NCI-H2227 (cell line): Measurements from ENCODE around the gene CRIP2.
A peak's percentile ranks its signal among the peaks of the same experiment; 100 is the strongest.

Experiments
- DNase-seq: peaks from one replicate; lab custom pipeline; 2025; ENCODE audit not compliant: unreplicated experiment; lab: John Stamatoyannopoulos, UW

CRIP2 gene

GRCh38 chr14:105444859-105445258 is 29.8 kb upstream of the CRIP2 start:
- DNase-seq, result no peak

DNA sequence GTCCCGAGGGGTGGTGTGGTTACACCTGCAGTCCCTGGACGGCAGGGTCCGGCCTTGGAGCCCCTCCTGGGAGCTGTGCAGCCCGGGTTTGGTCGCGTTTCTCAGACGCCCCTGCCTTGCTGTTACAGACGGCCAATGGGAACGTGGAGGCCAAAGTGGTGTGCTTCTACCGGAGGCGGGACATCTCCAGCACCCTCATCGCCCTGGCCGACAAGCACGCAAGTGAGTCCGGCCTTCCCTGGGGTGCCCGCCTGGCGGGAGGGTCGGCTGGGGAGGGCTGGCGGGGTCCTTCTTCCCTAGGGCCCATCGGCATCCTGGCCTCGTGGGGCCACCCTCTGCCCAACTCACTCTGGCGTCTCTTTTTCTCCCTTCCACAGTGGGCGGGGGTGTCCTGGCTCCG is 29.3 kb upstream of the CRIP2 start:
- no peak for DNase-seq

DNA sequence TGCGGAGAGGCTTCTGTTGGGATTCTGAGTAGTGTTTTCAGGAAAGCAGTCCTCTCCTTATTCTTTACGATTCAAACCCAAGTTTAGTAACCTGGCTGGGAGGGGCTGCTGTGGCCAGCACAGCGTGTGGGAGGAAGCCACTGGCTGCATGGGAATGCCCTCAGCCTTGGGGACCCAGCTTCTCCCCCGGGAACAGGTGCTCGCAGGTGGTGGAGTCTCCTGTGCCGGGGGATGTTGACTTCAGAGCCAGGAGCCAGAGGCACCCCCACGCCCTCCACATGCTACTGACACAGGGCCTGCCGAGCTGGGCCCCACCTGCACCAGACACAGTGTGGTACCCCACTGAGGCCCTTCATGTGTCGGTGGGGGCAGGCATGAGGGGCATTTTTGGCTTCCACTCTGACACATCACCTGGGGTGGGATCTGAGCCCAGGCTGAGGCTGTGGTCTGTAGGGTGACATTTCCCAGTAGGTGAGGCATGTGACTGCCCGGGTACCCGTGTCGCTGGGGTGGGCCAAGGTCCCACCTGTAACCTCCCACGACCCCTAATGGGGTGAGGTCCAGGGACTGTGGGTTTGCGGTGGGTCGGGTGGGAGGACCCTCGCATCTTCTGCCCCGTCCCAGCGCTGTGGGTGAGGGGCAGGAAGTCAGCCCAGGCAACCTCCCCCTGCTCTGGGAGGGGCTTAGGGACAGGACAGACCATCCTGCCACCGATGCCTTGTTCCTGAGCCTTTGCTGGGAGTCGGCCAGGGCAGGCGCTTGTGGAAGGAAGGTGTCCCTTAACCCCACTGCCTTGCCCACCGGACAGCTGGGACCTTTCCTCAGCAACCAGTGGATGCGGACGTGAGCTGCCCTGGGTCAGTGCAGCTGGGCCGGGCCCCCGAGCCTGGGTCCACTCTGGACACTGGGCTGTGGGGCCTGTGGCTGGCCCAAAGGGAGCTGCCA is 28.4 kb upstream of the CRIP2 start:
- DNase-seq, result no peak

DNA sequence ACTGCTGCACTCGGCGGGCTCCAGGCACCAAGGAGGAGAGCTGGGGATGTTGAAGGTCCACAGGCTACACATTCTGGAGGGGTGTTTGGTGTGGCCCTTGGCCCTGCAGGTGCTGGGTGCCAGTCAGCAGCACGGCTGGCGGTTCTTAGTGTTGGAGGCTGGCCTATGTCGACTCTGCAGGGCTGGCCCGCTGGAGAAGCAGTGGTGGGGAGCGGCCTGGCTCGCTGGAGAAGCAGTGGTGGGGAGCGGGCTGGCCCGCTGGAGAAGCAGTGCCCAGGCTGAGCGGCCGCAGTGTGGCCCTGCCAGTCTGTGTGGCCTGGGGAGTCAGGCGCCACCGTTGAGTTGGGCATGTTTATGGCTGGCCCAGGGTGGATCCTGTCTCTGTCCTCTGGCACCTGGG is 27.6 kb upstream of the CRIP2 start:
- no peak for DNase-seq

DNA sequence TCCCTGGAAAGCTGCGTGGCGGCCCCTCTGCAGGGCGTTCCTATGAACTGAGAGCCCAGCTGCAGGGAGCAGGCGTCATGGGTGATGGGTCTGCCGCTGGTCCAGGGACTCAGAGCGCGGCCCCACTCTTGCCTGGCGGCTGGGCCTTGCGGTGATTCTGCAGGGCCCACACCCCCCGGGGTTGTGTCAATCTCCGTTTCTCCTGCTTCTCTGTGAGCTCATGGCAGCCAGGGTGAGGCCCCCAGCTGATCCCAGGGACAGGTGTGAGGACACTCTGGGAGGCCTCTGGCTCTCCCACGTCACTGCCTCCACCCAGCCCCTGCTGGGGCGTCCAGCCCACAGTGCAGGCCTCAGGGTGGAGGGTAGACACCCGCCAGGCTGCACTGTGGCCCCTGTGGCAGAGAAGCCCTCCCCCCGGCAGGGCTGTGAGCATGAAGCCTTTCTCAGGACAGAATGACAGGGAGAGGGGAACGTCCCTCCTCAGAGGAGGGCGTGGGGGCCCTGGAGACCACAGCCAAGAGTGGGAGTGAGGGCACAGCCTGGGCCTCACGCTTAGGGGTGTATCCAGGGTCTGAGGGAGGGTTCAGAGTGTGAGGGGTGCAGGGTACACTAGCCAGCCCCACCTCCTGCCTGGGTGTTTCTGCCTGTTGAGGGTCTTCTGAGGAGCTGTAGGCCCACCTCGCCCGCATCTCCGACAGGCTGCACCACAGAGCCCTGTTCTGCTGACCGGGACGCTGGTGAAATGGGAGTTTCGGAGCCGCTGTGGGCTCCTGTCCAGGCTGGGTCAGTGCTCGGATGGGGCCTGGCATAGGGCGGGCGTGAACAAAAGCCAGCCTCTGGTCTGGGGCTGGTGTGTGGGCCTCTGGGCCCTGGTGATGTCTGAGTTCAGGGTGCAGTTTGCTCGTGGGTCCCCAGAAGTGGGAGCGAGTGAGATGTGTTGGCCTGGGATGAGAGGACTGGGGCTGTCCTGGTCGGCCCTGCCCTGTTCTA is 26.7 kb upstream of the CRIP2 start:
- DNase-seq, result no peak

DNA sequence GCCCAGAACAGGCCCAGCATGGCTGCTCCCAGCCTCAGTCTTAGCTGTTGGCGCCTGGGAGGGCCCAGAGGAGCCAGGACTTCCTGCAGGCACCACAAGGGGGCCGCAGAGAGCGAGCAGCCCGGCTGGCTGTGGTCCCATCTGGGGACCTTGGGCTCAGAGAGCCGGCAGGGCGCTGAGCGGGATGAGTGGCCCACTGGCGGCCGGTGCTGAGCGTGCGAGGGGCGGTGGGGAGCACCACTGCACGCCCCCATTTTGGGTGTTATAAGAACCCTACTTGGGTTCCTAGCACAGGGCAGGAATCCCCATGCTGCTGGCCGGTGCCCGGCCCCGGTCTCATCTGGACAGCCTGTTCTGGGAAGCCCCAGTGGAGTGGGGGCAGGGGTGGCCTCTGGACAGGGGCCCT is 25.9 kb upstream of the CRIP2 start:
- peak; percentile 52 for DNase-seq

DNA sequence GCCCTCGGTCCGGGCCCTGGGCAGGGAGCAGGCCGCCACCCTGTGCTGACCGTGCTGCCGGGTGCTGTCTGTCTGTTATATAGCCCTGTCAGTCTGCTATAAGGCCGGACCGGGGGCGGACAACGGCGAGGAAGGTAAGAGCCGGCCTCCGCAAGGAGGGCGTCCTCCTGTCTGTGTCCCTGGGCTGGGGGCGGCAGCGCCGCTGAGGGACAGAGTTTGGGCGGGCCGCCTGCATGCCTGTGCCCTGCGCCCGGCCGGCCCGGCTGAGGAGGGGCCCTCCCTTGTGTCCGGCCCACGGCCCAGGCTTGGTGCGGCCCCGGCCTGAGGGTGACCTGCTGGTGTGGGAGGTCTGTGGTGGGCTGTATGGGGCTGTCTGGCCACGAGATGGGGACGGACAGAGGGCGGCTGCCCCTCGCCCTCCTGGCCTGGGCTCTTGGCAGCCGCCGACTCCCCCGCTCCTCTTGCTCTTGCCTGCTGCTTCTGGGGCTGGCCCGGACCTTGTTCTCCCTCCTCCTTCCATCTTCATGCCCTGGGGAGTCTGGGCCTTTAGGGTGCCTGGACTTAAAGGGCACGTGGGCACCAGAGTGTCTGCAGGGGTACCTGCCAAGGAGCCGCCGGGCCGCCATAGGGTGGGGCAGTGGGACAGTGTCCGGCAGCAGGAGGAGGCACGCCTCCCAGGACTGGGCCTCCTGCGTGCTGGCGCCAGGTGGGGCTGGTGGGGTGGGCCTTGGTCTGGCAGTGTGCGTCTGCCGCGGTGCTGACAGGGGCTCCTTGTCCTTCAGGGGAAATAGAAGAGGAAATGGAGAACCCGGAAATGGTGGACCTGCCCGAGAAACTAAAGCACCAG is 25.1 kb upstream of the CRIP2 start:
- DNase-seq, result no peak

- no peak for DNase-seq
Measured at GRCh38 chr14:105450123-105450505, 24.5 kb upstream of the CRIP2 start.

GRCh38 chr14:105450864-105451720 is 23.5 kb upstream of the CRIP2 start:
- no peak for DNase-seq

- no peak for DNase-seq
Measured at GRCh38 chr14:105452963-105453362, 21.7 kb upstream of the CRIP2 start.

- no peak for DNase-seq
Measured at GRCh38 chr14:105453847-105454246, 20.8 kb upstream of the CRIP2 start.

DNA sequence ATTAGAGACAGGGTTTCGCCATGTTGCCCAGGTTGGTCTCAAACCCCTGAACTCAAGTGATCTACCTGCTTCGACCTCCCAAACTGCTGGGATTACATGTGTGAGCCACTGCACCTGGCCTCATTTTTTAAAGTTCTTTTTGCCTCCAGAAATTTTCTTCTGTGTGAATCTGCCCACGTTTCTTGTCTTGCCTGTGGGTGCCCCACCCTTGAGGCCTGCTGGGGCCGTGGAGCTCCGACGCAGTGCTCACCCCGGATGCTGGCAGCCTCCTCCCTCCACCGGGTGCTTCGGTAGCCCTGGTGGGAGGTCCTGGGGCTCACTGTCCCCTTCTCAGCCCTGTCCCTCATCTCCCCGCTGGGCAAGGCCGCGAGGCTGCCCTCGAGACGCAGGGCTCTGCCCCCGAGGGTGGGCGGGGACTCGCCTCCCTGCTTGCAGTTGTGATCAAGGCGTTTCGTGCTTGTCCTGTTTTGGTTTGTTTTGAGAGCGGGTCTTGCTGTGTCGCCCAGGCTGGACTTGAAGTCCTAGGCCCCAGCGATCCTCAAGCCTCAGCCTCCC is 19.5 kb upstream of the CRIP2 start:
- DNase-seq, result no peak

DNA sequence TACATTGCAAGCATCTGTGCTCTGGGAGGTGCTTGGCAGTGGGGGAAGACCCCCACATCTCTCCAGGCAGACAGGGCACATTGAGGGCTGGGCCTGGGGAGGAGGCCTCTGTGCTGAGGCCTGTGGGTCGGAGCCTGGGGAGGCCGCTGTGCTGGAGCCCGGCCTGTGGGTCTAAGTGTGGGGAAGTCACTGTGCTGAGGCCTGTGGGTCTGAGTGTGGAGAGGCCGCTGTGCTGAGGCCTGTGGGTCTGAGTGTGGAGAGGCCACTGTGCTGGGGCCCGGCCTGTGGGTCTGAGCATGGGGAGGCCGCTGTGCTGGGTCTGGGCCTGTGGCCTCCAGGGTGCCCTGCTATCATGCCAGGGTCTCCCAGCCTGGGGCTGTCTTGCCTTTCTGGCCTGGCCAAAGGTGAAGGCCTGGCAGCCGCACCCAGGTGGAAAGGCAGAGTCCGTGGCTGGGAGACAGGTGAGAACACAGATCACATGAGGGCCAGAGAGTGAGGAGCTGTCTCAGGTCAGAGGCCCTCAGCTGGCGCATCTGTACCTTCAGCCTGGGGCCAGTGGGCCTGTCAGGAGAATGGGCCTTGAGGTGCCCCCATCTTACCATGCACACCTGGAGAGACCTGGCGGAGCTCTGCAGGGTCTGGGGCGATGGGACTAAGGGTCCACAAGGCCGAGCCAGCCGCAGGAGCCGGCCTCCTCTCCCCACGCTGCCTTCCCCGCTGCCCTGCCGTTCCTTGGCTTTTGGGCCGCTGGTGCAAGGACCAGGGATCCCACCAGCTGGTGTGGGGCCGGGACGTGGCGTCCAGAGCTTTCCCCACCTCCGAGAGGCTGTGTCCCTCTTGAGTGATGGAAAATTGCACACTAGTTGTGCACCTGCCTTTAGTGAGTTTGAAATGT is 18.6 kb upstream of the CRIP2 start:
- DNase-seq, result no peak

DNA sequence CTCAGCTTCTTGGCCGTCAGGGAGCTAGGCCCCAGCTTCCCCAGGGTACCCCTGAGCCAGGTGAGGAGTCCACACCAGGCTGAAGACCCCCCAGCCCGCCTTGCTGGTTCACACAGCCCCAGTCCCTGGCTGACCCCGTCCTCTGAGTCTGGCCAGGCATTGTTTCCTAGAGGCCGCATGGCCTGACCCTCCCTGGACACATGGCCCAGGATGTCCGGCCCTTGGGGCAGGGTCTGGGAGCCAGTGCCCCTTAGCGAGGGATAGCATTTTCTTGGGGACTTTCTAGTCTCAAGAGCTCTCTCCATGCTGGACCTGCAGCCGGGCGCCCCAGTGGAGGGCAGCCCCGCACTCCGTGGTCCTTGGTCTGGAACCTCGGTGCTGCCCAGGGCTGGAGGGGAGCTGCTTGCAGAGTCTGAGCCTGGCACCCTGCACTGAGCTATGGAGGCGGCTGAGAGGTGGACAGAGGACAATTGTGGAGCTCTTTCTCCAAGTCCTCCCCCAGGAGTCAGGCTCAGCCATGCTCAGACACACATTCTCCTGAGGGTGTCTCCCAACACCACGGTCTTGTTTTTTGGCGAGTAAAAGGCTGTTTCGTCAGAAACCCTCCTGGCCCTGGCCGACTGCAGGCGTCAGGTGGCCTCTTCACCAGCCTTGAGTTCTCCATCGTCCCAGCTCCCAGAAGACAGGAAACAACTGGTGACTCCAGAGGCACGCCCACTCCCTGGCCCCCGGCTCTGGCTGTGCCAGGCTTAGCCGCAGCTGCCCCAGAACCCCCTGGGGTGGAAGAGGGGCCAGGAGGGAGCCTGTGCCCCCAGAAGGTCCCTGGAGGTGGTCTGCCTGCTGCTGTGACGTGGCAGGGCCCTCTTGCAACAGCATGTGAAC is 17.6 kb upstream of the CRIP2 start:
- DNase-seq, result no peak

DNA sequence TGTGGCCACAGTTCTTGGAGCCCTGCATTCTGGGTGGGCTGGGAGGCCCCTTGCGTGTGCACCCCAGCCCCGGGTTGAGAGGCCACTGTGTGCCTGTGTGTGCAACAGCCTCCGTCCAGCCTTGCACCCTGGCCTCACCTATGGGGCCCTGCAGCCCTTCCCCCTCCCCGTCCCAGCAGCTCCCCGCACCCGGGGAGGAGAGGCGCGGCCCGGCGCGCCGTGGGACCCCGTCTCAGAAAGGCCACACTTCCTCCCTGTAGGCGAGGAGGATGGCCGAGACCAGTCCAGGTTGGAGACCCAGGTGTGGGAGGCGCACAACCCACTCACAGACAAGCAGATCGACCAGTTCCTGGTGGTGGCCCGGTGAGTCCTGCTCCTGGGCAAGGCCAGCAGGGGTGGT is 16.6 kb upstream of the CRIP2 start:
- no peak for DNase-seq

GRCh38 chr14:105458571-105458970 is 16.1 kb upstream of the CRIP2 start:
- DNase-seq, result no peak

DNA sequence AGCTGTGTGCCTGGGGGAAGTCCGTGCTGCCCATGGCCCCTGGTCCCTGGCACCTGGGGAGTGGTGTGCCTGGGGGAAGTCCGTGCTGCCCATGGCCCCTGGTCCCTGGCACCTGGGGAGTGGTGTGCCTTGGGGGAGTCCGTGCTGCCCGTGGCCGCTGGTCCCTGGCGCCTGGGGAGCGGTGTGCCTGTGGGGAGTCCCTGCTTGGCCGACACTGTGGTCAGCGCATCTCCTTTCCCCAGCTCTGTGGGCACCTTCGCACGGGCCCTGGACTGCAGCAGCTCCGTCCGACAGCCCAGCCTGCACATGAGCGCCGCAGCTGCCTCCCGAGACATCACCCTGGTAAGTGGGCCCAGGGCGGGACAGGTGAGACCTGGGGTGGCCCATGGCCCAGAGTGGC is 14.5 kb upstream of the CRIP2 start:
- DNase-seq, result no peak

DNA sequence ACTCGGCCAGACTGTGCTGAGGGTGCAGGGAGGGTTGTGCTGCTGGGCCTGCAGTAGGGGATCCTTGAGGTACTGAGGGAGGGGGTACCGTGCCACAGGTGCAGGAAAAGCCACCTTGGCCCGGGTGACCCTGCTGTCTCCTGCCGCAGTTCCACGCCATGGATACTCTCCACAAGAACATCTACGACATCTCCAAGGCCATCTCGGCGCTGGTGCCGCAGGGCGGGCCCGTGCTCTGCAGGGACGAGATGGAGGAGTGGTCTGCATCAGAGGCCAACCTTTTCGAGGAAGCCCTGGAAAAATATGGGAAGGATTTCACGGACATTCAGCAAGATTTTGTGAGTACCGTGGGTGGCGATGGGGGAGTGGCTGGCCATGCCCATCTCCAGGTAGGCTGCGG is 14.0 kb upstream of the CRIP2 start:
- DNase-seq, result no peak
